ENCODE data around the gene ELMO1. TPM values are rescaled to one million over a fixed set of nuclear protein-coding genes. Genes with fewer than 3 reads are reported as not detected.

The ELMO1 gene
- total RNA-seq, 1 donor: under 0.01 TPM

GRCh38 chr7:37424521-37424920 lies 24.1 kb downstream of the ELMO1 start:
- TF ChIP-seq CTCF (IDR thresholded peaks at IDR 0.05; ENCODE audit: insufficient read depth, low read depth, low read length): no peak
- no peak overlapping the region for H3K4me3 ChIP-seq (ENCODE audit: low read depth, low read length)
- no peak for DNase-seq (ENCODE audit: low read depth)

GRCh38 chr7:37421861-37422500 lies 26.7 kb downstream of the ELMO1 start:
- TF ChIP-seq CTCF (IDR thresholded peaks at IDR 0.05; ENCODE audit: insufficient read depth, low read depth, low read length): no peak
- peak; percentile 5 for DNase-seq (ENCODE audit: low read depth)
- no peak overlapping the region for H3K4me3 ChIP-seq (ENCODE audit: low read depth, low read length)

GRCh38 chr7:37420946-37421695 lies 27.5 kb downstream of the ELMO1 start:
- DNase-seq (ENCODE audit: low read depth): no peak
- TF ChIP-seq CTCF (IDR thresholded peaks at IDR 0.05; ENCODE audit: insufficient read depth, low read depth, low read length): no peak
- no peak overlapping the region for H3K4me3 ChIP-seq (ENCODE audit: low read depth, low read length)

GRCh38 chr7:37419496-37419895 lies 29.2 kb downstream of the ELMO1 start:
- H3K4me3 ChIP-seq (ENCODE audit: low read depth, low read length): no peak overlapping the region
- no peak for DNase-seq (ENCODE audit: low read depth)
- TF ChIP-seq CTCF (IDR thresholded peaks at IDR 0.05; ENCODE audit: insufficient read depth, low read depth, low read length): no peak

GRCh38 chr7:37418381-37418780 lies 30.3 kb downstream of the ELMO1 start:
- no peak for DNase-seq (ENCODE audit: low read depth)
- TF ChIP-seq CTCF (IDR thresholded peaks at IDR 0.05; ENCODE audit: insufficient read depth, low read depth, low read length): no peak
- H3K4me3 ChIP-seq (ENCODE audit: low read depth, low read length): no peak overlapping the region

GRCh38 chr7:37417107-37417474 lies 31.6 kb downstream of the ELMO1 start:
- TF ChIP-seq CTCF (IDR thresholded peaks at IDR 0.05; ENCODE audit: insufficient read depth, low read depth, low read length): no peak
- no peak for DNase-seq (ENCODE audit: low read depth)
- H3K4me3 ChIP-seq (ENCODE audit: low read depth, low read length): no peak overlapping the region

Data from fibroblast of villous mesenchyme (primary cell).